ENCODE data around the gene KLF12.

DNA sequence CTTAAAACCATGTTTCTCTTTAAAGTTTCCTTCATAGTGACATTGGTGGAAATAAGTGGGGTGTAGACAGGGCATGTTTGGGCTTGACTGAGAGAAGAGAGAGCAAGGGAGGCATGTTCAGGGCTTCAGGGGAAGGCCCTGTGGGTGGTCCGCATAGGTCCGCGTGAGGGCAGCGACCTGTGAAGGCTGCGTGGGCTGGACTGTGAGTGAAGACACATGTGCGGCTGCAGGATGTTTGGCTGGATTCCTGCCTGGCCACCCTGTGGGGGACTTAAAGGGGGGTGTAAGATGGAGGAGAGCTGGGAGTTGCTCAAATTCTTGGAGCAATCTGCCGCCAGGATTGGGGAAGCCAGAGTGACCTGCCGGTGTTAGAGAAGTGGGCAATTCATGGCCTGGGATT, 23.8 kb upstream of the KLF12 start:
- TF ChIP-seq, protein P1, sequence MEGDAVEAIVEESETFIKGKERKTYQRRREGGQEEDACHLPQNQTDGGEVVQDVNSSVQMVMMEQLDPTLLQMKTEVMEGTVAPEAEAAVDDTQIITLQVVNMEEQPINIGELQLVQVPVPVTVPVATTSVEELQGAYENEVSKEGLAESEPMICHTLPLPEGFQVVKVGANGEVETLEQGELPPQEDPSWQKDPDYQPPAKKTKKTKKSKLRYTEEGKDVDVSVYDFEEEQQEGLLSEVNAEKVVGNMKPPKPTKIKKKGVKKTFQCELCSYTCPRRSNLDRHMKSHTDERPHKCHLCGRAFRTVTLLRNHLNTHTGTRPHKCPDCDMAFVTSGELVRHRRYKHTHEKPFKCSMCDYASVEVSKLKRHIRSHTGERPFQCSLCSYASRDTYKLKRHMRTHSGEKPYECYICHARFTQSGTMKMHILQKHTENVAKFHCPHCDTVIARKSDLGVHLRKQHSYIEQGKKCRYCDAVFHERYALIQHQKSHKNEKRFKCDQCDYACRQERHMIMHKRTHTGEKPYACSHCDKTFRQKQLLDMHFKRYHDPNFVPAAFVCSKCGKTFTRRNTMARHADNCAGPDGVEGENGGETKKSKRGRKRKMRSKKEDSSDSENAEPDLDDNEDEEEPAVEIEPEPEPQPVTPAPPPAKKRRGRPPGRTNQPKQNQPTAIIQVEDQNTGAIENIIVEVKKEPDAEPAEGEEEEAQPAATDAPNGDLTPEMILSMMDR (IDR thresholded peaks at IDR 0.05; ENCODE audit: insufficient read depth, low read length, poor library complexity, severe bottlenecking) = no peak
- no peak for TF ChIP-seq EZH2phosphoT487 (conservative IDR thresholded peaks at IDR 0.05; ENCODE audit: low read length)

Measured in SU-DHL-6 (cell line).